Astrocyte of the cerebellum (primary cell): ENCODE results near the gene MAP7D2.

Experiments
- DNase-seq: peaks from one replicate; pipeline ENCODE4 v3.0.0-alpha.2; 2011; ENCODE audit warnings: low read depth
- H3K4me3 ChIP-seq: 2 replicates; pipeline ENCODE4 v1.5.1; 2011; ENCODE audit warnings: mild to moderate bottlenecking, low read depth, low read length, moderate library complexity
- in situ Hi-C: cut with HindIII; loops from 2 replicates; pipeline ENCODE4 v1.10.0; 2017; ENCODE audit warnings: low sequenced_read_pairs
- TF ChIP-seq, protein P1 (sequence below): IDR thresholded peaks from 2 replicates; pipeline ENCODE4 v1.5.1; 2012; ENCODE audit warnings: low read length, low read depth, moderate library complexity, mild to moderate bottlenecking; ENCODE audit errors: missing control alignments

MAP7D2 gene

DNA sequence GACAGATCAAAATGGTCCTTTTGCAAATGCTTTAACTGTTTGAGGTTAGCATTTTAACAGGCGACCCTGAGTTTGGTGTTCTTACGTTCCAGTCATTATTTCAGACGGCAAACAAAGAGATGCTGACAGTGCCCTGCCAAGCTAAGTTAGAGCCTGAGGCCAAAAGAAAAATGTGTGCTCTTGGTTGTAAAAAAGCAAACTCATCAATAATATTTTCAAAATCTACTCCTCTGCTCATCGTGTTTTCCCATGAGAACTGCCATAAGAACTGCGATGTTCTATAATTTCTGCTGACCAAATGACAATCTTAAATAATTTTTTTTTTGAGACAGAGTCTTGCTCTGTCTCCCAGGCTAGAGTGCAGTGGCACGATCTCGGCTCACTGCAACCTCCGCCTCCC is 63.2 kb downstream of the MAP7D2 start:
- TF ChIP-seq, protein P1, sequence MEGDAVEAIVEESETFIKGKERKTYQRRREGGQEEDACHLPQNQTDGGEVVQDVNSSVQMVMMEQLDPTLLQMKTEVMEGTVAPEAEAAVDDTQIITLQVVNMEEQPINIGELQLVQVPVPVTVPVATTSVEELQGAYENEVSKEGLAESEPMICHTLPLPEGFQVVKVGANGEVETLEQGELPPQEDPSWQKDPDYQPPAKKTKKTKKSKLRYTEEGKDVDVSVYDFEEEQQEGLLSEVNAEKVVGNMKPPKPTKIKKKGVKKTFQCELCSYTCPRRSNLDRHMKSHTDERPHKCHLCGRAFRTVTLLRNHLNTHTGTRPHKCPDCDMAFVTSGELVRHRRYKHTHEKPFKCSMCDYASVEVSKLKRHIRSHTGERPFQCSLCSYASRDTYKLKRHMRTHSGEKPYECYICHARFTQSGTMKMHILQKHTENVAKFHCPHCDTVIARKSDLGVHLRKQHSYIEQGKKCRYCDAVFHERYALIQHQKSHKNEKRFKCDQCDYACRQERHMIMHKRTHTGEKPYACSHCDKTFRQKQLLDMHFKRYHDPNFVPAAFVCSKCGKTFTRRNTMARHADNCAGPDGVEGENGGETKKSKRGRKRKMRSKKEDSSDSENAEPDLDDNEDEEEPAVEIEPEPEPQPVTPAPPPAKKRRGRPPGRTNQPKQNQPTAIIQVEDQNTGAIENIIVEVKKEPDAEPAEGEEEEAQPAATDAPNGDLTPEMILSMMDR = no peak
- no peak for DNase-seq
- in situ Hi-C loops = no loop called here
- H3K4me3 ChIP-seq = no peak overlapping the region

- TF ChIP-seq, protein P1 = no peak
- no peak for DNase-seq
- H3K4me3 ChIP-seq = no peak overlapping the region
- in situ Hi-C loops = no loop called here
These were observed 69.8 kb downstream of the MAP7D2 start for GRCh38 chrX:20046864-20047263.

DNA sequence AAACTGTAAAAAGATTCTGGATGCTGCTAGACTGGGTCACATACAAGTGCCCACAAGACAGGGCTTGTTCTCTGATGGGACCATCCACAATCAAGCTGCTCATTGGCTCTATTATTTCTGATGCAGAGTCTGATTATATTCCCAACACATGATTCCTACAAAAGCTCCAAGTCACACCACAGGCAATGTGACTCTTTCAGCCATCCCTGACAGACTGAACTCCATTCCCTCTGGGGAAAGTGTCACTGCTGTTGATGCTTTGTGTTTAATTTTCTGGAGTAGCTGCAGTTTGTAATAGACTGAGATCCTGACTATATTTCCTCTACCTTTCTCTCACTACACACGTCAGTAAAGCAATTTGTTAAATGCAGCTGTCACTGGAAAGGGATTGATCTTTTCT is 70.5 kb downstream of the MAP7D2 start:
- no peak overlapping the region for H3K4me3 ChIP-seq
- no peak for DNase-seq
- in situ Hi-C loops = no loop called here
- TF ChIP-seq, protein P1 = no peak

- no peak overlapping the region for H3K4me3 ChIP-seq
- no peak for DNase-seq
- TF ChIP-seq, protein P1 = no peak
- in situ Hi-C loops = no loop called here
These were observed 74.5 kb downstream of the MAP7D2 start for GRCh38 chrX:20042221-20042620.

GRCh38 chrX:20038966-20039365 is 77.7 kb downstream of the MAP7D2 start:
- no peak for DNase-seq
- in situ Hi-C loops = no loop called here
- TF ChIP-seq, protein P1 = no peak
- no peak overlapping the region for H3K4me3 ChIP-seq

DNA sequence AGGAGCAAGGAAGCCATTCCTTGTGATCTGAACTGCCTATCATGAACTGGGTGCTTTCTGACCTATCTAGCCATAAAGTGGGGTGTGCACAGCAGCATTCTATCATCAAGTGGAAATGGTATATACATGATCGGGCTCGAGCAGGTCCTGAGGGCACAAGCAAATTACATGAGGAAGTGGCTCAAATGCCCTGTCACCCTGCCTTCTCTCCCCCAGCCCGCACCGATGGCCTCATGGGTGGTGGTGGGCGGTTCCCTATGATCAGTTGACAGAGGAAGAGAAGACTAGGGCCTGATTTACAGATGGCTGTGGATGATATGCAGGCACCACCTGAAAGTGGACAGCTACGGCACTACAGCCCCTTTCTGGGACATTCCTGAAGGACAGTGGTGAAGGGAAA is 79.5 kb downstream of the MAP7D2 start:
- H3K4me3 ChIP-seq = no peak overlapping the region
- TF ChIP-seq, protein P1 = no peak
- in situ Hi-C loops = no loop called here
- DNase-seq = no peak

DNA sequence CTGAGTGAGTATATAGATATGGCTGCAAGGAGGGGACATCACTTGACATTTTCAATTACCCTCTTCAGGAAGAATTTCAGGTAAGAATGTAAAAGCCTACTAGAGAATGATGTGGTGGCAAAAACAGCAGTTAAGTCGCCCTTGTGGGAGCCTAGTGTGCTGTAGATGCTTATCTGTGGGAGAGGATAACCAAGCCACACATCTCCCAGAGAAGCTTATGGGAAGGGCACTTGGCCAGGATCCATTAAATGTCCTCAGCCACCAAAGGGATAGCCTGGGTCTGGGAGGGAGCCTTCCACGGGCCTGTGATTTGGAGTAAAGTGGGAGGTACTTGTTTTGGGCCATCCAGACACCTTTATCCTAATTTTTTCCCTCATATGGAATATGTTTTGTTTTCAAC is 84.5 kb downstream of the MAP7D2 start:
- no peak overlapping the region for H3K4me3 ChIP-seq
- DNase-seq = no peak
- TF ChIP-seq, protein P1 = no peak
- in situ Hi-C loops = no loop called here
